HCT116 (cell line): Measurements from ENCODE around the gene ACBD4.

ENCODE experiments used
- CEBPB ChIP-seq: IDR thresholded peaks from 2 replicates; pipeline ENCODE4 v1.6.1; 2012; ENCODE audit warnings: low read depth
- ELF1 ChIP-seq: IDR thresholded peaks from 2 replicates; pipeline ENCODE4 v1.6.1; 2012; ENCODE audit warnings: low read depth, borderline replicate concordance
- EZH2 ChIP-seq: fragments of 200-600 bp; sonication (generic); IDR thresholded peaks from 2 replicates; pipeline ENCODE4 v1.6.1; 2017; ENCODE audit warnings: antibody characterized with exemption, mixed run types
- EZH2phosphoT487 ChIP-seq: fragments of 200-600 bp; IDR thresholded peaks from 2 replicates; pipeline ENCODE4 v1.6.1; 2018; ENCODE audit warnings: antibody characterized with exemption, borderline replicate concordance
- POLR2A ChIP-seq: IDR thresholded peaks from 2 replicates; pipeline ENCODE4 v1.7.0; 2011; ENCODE audit warnings: borderline replicate concordance; ENCODE audit not compliant: insufficient read depth, insufficient read length; ENCODE audit errors: extremely low read depth
- POLR2AphosphoS5 ChIP-seq: IDR thresholded peaks from 2 replicates; pipeline ENCODE4 v1.6.1; 2011; ENCODE audit warnings: mild to moderate bottlenecking, low read depth, low read length, moderate library complexity
- RAD21 ChIP-seq: IDR thresholded peaks from 2 replicates; pipeline ENCODE4 v1.6.1; 2012; ENCODE audit warnings: low read depth, mild to moderate bottlenecking
- SIN3A ChIP-seq: IDR thresholded peaks from 2 replicates; pipeline ENCODE4 v1.6.1; 2012; ENCODE audit warnings: low read depth
- TF ChIP-seq, protein P1 (sequence below), 3 experiments: fragments of 200-600 bp in 1 of 3; sonication (generic) in 1 of 3; IDR thresholded peaks in 2 of 3; conservative IDR thresholded peaks in 1 of 3; 2 replicates each; pipeline ENCODE4 v1.5.1; 2012 to 2017; ENCODE audit warnings: low read depth in 2 of 3, low read length in 2 of 3, antibody characterized with exemption in 1 of 3, borderline replicate concordance in 1 of 3, control low read depth in 1 of 3, mild to moderate bottlenecking in 1 of 3, mixed read lengths in 1 of 3, mixed run types in 1 of 3, moderate library complexity in 1 of 3; ENCODE audit not compliant: insufficient read depth in 1 of 3
- TF ChIP-seq, protein P2 (sequence below): IDR thresholded peaks from 2 replicates; pipeline ENCODE4 v1.6.1; 2012; ENCODE audit warnings: low read depth
- TF ChIP-seq, protein P3 (sequence below): IDR thresholded peaks from 2 replicates; pipeline ENCODE4 v1.6.1; 2012

DNA sequence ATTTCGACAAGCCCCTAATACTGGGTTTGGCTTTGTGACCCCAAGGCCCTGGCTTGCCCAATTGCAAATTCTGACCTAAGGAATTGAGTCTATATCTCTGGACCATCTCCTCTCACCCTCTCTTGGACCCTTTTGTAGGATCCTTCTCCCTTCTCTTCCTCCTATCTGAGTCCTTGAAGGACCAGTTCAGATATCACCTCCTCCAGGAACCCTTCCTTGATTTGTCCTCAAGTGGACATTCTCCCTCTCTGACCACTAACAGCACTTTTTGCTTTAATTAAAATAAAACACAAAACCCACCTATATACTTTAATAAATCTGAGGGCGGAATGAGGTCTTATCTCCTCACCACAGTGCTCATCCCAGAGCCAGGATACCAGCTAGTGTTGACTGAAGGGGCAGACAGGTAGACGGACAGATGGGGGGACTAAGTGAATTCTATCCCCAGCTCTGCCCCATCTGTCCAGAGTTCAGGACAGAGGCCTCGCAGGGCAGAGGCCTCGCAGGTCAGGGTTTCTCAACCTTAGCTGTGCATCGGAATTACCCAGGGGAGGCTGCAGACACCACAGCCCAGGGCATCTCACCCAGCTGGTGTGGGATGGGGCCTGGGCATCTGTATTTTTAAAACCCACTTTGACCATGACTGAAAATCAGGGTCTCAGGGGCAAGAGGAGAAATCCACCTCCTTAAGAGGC is 12.3 kb upstream of the ACBD4 start:
- TF ChIP-seq POLR2A (no peak), RAD21 (no peak), EZH2 (no peak), SIN3A (no peak), POLR2AphosphoS5 (no peak), CEBPB (no peak), ELF1 (no peak), EZH2phosphoT487 (no peak)
- TF ChIP-seq, protein P1, sequence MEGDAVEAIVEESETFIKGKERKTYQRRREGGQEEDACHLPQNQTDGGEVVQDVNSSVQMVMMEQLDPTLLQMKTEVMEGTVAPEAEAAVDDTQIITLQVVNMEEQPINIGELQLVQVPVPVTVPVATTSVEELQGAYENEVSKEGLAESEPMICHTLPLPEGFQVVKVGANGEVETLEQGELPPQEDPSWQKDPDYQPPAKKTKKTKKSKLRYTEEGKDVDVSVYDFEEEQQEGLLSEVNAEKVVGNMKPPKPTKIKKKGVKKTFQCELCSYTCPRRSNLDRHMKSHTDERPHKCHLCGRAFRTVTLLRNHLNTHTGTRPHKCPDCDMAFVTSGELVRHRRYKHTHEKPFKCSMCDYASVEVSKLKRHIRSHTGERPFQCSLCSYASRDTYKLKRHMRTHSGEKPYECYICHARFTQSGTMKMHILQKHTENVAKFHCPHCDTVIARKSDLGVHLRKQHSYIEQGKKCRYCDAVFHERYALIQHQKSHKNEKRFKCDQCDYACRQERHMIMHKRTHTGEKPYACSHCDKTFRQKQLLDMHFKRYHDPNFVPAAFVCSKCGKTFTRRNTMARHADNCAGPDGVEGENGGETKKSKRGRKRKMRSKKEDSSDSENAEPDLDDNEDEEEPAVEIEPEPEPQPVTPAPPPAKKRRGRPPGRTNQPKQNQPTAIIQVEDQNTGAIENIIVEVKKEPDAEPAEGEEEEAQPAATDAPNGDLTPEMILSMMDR (IDR thresholded peaks at IDR 0.05 in 2 of 3, conservative IDR thresholded peaks at IDR 0.05 in 1 of 3; ENCODE audit: borderline replicate concordance in 1 of 3, insufficient read depth in 1 of 3, low read depth in 2 of 3, low read length in 2 of 3), result no peak
- TF ChIP-seq, protein P2, sequence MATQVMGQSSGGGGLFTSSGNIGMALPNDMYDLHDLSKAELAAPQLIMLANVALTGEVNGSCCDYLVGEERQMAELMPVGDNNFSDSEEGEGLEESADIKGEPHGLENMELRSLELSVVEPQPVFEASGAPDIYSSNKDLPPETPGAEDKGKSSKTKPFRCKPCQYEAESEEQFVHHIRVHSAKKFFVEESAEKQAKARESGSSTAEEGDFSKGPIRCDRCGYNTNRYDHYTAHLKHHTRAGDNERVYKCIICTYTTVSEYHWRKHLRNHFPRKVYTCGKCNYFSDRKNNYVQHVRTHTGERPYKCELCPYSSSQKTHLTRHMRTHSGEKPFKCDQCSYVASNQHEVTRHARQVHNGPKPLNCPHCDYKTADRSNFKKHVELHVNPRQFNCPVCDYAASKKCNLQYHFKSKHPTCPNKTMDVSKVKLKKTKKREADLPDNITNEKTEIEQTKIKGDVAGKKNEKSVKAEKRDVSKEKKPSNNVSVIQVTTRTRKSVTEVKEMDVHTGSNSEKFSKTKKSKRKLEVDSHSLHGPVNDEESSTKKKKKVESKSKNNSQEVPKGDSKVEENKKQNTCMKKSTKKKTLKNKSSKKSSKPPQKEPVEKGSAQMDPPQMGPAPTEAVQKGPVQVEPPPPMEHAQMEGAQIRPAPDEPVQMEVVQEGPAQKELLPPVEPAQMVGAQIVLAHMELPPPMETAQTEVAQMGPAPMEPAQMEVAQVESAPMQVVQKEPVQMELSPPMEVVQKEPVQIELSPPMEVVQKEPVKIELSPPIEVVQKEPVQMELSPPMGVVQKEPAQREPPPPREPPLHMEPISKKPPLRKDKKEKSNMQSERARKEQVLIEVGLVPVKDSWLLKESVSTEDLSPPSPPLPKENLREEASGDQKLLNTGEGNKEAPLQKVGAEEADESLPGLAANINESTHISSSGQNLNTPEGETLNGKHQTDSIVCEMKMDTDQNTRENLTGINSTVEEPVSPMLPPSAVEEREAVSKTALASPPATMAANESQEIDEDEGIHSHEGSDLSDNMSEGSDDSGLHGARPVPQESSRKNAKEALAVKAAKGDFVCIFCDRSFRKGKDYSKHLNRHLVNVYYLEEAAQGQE, result no peak
- TF ChIP-seq, protein P3, sequence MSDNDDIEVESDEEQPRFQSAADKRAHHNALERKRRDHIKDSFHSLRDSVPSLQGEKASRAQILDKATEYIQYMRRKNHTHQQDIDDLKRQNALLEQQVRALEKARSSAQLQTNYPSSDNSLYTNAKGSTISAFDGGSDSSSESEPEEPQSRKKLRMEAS, result no peak
